ENCODE data around the gene TNS1. TPM values are rescaled to one million over a fixed set of nuclear protein-coding genes. Genes with fewer than 3 reads are reported as not detected.

The TNS1 gene
- total RNA-seq, 4 donors from 2014 or later: 23.1 to 156 (median 81.1) TPM

DNA sequence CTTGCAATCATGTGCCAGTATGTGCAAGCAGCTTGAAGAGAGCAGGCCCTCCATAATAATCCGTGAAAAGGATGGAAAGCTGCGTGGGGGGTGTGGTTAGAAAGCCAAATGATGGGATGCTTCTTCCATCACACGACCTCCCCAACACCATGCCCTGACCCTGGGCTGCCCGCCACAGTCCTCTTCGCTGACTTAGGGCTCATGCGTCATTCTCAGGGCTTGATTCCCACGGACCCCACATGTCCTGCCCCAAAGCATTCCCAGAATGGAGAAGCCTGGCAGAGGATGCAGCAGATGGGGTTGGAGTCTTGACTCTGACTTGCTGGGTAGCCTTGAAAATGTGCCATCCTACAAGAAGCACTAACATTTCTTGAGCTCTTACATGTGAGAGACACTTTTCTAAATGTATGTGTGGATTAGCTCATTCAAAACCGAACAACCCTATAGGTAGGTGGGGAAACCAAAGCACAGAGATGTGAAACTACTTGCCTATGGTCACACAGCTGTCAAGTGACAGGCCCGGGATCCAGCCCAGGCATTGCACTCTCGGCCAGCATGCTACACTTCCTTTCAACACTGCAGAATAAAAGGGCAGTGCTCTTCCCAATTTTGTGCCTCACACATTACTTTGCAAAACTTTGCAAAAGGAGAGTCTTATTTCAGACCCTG lies 3.7 kb downstream of the TNS1 start:
- H3K27ac ChIP-seq: no peak overlapping the region

DNA sequence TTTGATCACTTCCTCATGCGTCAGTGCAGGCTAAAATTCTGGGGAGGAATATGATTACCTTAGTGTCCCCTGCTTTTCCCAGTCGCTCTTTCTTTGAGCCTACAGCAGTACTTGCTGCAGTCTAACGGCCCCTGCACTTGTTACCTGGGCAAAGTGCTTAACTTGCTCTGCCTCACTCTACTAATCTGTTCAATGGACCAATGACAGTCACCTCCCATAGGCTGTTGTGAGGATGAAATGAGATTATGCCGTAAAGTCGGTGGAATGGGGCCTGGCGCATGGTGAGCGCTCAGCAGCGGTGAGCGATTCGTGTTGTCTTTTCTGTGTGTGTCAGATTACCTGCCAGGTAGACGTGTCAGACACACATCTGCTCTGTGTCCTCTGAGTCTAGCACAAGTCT lies 5.3 kb downstream of the TNS1 start:
- H3K27me3 ChIP-seq: no peaks in the 10 kb centered on the region
- no peak for DNase-seq
- no peak for TF ChIP-seq POLR2A (IDR thresholded peaks at IDR 0.05)
- TF ChIP-seq, protein P1, sequence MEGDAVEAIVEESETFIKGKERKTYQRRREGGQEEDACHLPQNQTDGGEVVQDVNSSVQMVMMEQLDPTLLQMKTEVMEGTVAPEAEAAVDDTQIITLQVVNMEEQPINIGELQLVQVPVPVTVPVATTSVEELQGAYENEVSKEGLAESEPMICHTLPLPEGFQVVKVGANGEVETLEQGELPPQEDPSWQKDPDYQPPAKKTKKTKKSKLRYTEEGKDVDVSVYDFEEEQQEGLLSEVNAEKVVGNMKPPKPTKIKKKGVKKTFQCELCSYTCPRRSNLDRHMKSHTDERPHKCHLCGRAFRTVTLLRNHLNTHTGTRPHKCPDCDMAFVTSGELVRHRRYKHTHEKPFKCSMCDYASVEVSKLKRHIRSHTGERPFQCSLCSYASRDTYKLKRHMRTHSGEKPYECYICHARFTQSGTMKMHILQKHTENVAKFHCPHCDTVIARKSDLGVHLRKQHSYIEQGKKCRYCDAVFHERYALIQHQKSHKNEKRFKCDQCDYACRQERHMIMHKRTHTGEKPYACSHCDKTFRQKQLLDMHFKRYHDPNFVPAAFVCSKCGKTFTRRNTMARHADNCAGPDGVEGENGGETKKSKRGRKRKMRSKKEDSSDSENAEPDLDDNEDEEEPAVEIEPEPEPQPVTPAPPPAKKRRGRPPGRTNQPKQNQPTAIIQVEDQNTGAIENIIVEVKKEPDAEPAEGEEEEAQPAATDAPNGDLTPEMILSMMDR (IDR thresholded peaks at IDR 0.05): no peak
- H3K36me3 ChIP-seq: no peaks in the 10 kb centered on the region
- no peak overlapping the region for H3K27ac ChIP-seq
- H3K4me3 ChIP-seq: no peak overlapping the region
- peaks cover 0 to 9% (median 0%) of the 10 kb centered on the region in 4 donors for H3K4me1 ChIP-seq
- no peaks in the 10 kb centered on the region for H3K9me3 ChIP-seq

More for the DNA sequence above, 3.7 kb downstream of the TNS1 start:
- H3K36me3 ChIP-seq: no peaks in the 10 kb centered on the region
- H3K27me3 ChIP-seq: no peaks in the 10 kb centered on the region
- H3K4me1 ChIP-seq: peaks cover 0 to 8% (median 0%) of the 10 kb centered on the region in 4 donors
- no peaks in the 10 kb centered on the region for H3K9me3 ChIP-seq
- H3K4me3 ChIP-seq: no peak overlapping the region
- DNase-seq: no peak
- TF ChIP-seq, protein P1 (IDR thresholded peaks at IDR 0.05): no peak
- TF ChIP-seq POLR2A (IDR thresholded peaks at IDR 0.05): no peak

DNA sequence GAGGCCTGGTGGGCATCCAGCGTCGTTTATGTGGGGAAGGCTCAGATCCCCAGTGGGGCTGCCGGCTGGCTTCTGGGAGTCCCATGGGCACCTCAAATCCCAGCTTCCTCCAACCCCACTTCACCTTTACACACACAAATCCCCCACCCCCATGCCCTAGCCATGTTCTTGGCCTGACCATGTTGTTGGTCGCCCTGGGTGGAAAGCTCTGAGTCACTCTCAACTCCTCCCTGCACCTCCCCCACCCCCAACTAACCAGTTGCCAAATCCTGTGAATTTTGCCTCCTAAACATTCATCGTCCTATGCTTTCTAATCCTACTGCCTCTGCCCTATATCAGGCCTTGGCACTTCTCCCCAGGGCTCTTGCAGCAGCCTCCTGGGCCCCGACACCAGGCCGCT lies 6.4 kb downstream of the TNS1 start:
- DNase-seq: no peak
- peak overlapping the region in 1 of 4 donors; percentile 5 for H3K27ac ChIP-seq
- no peak overlapping the region for H3K4me3 ChIP-seq

DNA sequence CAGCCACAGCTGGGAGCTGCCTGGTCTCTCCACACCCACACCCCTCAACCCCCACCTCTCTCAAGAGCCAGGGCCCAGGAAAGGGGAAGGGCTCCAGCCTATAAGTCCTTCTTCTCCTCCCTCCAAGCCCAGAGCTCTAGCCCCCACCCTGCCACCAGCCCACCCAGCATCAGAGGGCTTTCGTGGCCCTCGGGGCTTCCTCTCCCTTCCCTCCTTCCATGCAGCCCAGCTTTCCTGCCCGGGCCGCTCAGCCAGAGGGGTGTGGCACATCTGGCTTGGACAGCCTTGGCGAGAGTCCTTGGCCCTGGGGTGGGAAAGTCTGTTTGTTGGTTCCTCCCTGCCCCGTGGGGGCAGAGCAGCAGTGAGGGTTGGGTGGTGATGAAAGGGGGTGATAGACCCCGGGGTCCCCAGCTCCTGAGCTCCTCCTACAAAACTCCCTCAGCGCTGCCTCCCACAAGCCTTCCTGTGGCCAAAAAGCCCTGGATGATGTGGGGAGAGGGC lies 7.0 kb downstream of the TNS1 start:
- H3K4me3 ChIP-seq: no peak overlapping the region

More for the DNA sequence above, 6.4 kb downstream of the TNS1 start:
- Histone ChIP-seq H3K9me3 (no peaks in the 10 kb centered on the region), H3K4me1 (peaks cover 0 to 9% (median 0%) of the 10 kb centered on the region in 4 donors), H3K27me3 (no peaks in the 10 kb centered on the region), H3K36me3 (no peaks in the 10 kb centered on the region)
- no peak for TF ChIP-seq POLR2A (IDR thresholded peaks at IDR 0.05)
- TF ChIP-seq, protein P1 (IDR thresholded peaks at IDR 0.05): no peak

DNA sequence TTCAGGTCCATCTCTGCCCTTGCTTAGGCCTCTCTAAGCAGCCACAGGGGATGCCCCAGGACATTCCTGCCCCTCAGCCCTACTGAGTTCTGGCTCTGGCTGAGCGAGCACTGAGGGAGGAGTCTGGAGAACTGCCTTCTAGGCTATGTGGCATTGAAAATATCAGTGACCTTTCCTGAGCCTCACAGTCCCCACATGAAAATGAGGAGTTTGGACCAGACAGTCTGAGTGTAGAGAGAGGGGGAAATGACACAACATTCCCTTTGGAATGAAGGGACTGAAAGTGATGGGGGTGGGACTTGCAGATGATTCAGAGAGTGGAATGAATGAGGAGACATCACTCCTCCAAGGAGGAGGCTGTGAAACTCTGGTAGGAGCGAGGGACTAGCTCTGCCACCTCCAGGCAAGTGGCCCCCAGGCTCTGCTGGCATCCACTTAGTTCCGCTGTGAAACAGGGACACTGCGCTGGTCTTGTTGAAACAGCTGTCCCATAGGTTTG lies 8.0 kb downstream of the TNS1 start:
- TF ChIP-seq, protein P1 (IDR thresholded peaks at IDR 0.05): no peak
- TF ChIP-seq POLR2A (IDR thresholded peaks at IDR 0.05): no peak
- DNase-seq: no peak
- Histone ChIP-seq H3K27ac (peak overlapping the region in 2 of 4 donors; percentile 2 to 25), H3K36me3 (no peaks in the 10 kb centered on the region), H3K9me3 (no peaks in the 10 kb centered on the region), H3K27me3 (no peaks in the 10 kb centered on the region), H3K4me1 (peaks cover 0 to 9% (median 0%) of the 10 kb centered on the region in 4 donors), H3K4me3 (no peak overlapping the region)

More for the DNA sequence above, 7.0 kb downstream of the TNS1 start:
- DNase-seq: no peak
- Histone ChIP-seq H3K4me1 (peaks cover 0 to 9% (median 0%) of the 10 kb centered on the region in 4 donors), H3K36me3 (no peaks in the 10 kb centered on the region), H3K9me3 (no peaks in the 10 kb centered on the region), H3K27ac (peak overlapping the region in 2 of 4 donors; percentile 5 to 38), H3K27me3 (no peaks in the 10 kb centered on the region)
- no peak for TF ChIP-seq POLR2A (IDR thresholded peaks at IDR 0.05)
- TF ChIP-seq, protein P1 (IDR thresholded peaks at IDR 0.05): no peak

All from Peyer's patch (tissue), 4 donors.